ENCODE measurements around the gene BCOR.

BCOR gene

DNA sequence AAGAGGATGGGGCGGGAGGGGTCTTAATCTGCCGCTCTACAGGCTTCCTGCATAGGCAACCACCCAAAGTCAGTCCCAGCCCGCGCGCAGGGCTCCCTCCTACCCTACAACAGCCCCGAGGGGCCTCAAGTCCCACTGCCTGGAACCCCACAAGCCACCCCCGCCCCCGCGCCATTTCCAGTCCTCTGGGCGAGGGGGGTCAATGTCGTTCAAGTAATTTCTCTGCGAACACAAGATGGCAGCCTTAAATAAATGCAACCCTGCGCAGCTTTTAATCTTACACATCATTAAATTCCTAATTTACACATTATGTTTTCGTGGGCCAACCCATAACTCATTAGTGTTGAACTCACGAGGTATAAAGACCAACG lies 92.9 kb downstream of the BCOR start:
- DNase-seq (ENCODE audit: low read depth): no peak
- TF ChIP-seq, protein P1, sequence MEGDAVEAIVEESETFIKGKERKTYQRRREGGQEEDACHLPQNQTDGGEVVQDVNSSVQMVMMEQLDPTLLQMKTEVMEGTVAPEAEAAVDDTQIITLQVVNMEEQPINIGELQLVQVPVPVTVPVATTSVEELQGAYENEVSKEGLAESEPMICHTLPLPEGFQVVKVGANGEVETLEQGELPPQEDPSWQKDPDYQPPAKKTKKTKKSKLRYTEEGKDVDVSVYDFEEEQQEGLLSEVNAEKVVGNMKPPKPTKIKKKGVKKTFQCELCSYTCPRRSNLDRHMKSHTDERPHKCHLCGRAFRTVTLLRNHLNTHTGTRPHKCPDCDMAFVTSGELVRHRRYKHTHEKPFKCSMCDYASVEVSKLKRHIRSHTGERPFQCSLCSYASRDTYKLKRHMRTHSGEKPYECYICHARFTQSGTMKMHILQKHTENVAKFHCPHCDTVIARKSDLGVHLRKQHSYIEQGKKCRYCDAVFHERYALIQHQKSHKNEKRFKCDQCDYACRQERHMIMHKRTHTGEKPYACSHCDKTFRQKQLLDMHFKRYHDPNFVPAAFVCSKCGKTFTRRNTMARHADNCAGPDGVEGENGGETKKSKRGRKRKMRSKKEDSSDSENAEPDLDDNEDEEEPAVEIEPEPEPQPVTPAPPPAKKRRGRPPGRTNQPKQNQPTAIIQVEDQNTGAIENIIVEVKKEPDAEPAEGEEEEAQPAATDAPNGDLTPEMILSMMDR (IDR thresholded peaks at IDR 0.05; ENCODE audit: low read length, missing control alignments): no peak
- H3K4me3 ChIP-seq (replicated peaks; ENCODE audit: low read depth, low read length): no peak overlapping the region

DNA sequence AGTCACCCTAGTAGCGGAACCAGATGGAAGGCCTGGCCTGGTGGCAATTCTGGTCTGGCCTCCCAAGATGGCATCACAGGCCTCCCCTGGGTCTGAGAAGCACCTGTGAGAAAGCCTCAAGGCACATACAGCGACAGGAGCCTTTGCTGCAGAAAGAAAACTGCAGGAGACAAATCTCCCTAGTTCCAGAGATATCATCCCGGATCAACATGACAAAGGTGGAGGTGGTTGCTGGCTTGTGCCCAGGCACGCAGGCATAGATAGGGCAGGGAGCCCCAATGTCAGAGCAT lies 93.6 kb downstream of the BCOR start:
- TF ChIP-seq, protein P1 (IDR thresholded peaks at IDR 0.05; ENCODE audit: low read length, missing control alignments): no peak
- DNase-seq (ENCODE audit: low read depth): no peak
- H3K4me3 ChIP-seq (replicated peaks; ENCODE audit: low read depth, low read length): no peak overlapping the region

DNA sequence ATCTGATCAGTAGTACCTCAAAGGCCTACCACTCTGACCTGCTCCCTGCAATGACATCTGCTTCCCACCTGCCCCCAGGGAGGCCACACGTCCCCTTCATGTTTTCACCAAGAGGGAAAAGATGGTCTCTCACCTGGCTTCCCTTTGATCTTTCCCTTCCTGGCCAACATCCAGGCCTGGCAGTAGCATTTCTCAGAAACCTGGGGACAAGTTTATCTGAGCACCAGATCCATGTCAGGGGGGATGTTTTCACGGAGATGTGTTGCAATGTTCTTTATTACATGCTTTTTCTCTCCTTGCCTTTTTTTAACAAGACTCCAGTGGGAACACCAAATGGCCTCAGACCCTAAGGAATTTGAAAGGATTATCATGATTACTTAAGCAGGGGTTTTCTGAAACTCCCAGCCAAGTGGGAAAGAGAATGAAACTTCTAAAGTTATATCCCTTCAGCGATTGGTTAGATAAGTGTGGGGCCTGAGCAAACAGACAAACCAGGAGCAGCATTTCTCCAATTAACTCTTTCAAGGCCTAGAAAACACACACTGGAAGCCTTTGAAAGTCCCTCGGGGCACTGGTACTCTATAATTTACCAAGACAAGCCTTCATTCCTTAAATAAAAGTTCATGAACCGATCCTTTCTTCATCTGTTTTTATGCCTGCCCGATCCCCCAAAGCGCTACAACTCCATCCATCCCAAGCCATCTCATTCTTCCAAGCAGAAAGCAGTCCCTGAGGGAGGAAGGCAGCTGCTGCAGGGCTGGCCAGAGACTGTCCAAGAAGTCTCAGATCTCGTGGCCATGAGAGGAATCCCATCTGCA lies 94.1 kb downstream of the BCOR start:
- TF ChIP-seq, protein P1 (IDR thresholded peaks at IDR 0.05; ENCODE audit: low read length, missing control alignments): no peak
- no peak overlapping the region for H3K4me3 ChIP-seq (replicated peaks; ENCODE audit: low read depth, low read length)
- DNase-seq (ENCODE audit: low read depth): peak; percentile 8

DNA sequence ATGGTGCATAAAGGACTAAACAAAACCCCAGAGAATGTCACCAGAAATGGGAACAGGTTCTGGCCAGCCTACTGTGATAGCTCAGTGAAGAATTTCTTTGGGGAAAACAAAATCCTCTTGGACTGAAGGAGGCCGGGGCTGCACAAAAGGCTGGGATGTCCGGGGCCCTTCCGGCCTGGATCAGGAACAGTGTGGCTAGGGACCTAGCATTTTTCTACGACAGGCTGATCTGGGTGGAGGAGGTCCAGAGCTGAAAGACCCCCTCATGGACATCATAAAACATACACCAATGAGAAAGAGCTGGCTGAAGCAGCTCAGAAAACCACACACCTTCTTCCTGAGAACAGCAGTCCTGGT lies 94.7 kb downstream of the BCOR start:
- H3K4me3 ChIP-seq (replicated peaks; ENCODE audit: low read depth, low read length): no peak overlapping the region
- TF ChIP-seq, protein P1 (IDR thresholded peaks at IDR 0.05; ENCODE audit: low read length, missing control alignments): no peak
- no peak for DNase-seq (ENCODE audit: low read depth)
